Activated CD8-positive, alpha-beta memory T cell treated with anti-CD3 and anti-CD28 coated beads for 4 hours (primary cell): ENCODE data around the gene FAM163A.
"Not testable (repeated sequence)": the region's sequence is repeated elsewhere in the genome, so short reads cannot be mapped to it uniquely, and the experiment has no call there.

ENCODE experiments used
- DNase-seq, 2 donors: peaks; one replicate each; pipeline ENCODE4 v3.0.0-alpha.2; 2020; ENCODE audit warnings: low read depth in 2 of 2

FAM163A gene

DNA sequence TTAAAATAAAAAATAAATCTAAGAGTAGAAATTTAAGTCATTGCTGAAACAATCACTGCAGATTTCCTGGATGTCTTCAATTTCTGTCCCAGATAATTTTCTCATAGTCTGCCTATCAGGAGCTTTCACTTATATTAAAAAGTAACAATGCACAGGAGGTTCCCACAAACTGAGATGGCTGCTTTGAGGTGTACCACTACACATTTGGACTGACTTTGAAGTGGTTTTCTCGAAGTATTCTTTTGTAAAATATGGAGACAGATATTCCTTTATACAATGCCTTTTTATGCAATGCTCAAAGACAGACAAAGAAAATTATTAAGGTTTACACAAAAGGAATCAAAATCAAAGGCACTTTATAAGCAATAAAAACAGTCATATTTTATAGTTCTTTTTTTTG is 110.0 kb downstream of the FAM163A start:
- no peak for DNase-seq

DNA sequence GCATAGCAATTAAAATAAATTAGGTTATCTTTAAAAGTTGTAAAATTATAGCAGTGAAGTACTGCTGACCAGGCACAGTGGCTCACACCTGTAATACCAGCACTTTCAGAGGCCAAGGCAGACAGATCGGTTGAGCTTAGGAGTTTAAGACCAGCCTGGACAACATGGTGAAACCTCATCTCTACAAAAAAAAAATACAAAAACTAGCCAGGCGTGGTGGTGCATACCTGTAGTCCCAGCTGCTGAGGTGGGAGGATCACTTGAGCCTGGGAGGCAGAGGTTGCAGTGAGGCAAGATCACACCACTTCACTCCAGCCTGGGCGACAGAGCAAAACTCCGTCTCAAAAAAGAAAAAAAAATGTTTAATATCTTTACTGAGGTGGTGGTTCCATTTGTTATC is 112.7 kb downstream of the FAM163A start:
- DNase-seq, result not testable (repeated sequence)

- DNase-seq, result no peak
These were observed 113.2 kb downstream of the FAM163A start for GRCh38 chr1:179856296-179856695.

DNA sequence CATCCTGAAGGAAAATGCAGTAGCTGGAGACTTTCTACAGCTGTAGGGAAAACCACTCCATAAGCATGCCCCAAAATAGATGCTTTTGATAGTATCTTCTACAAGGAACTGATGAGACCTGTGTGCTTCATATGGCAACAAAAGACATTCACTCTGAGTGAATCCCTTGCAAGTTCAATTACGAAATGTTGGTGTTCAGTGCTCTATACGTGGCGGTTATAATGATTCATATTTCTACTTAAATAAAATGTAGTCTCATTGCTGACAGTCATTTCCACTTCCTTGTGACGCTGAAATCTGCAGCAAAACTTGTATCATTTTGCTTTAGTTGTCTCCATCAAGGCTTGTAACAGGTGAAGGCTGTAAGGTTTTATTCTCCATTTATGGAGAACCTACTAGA is 113.9 kb downstream of the FAM163A start:
- no peak for DNase-seq

DNA sequence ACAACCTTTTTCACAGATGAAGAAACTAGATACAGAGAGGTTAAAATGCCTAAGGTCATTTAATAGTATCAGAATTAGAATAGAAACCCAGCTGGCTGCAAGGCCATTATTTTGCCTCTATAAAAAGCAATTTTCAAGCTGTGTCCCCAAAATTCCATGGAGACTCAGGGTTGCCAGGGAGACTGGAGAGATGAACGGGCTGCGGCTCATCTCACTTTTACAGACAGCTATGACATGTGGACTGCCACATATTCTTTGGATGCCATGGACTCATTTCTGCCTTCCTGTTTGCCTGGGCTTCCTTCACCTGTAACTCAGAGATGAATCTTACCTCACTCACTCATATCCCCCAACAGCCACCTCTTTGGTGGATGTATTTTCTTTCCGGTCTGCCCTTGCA is 117.6 kb downstream of the FAM163A start:
- no peak for DNase-seq

- DNase-seq, result no peak
These were observed 122.3 kb downstream of the FAM163A start for GRCh38 chr1:179865377-179865776.
